Loucy (cell line): ENCODE results near the gene TM9SF3.

Experiments
- H2AFZ ChIP-seq: fragments of 200-600 bp; sonication (generic); 2 replicates; pipeline ENCODE4 v1.6.0; 2016; ENCODE audit warnings: antibody characterized with exemption, mild to moderate bottlenecking, low read length, moderate library complexity
- H3F3A ChIP-seq: fragments of 200-600 bp; 2 replicates; pipeline ENCODE4 v1.6.0; 2016; ENCODE audit warnings: antibody characterized with exemption, low read depth, mild to moderate bottlenecking
- H3K27me3 ChIP-seq: fragments of 200-600 bp; sonication (generic); 2 replicates; pipeline ENCODE4 v1.6.1; 2014; ENCODE audit warnings: low read length, mild to moderate bottlenecking; ENCODE audit not compliant: insufficient read depth, poor library complexity, severe bottlenecking
- H3K36me3 ChIP-seq: fragments of 200-600 bp; sonication (generic); 2 replicates; pipeline ENCODE4 v1.6.1; 2016; ENCODE audit warnings: low read length; ENCODE audit not compliant: insufficient read depth
- H3K4me1 ChIP-seq: fragments of 200-600 bp; sonication (generic); 2 replicates; pipeline ENCODE4 v1.5.1; 2014; ENCODE audit warnings: low read length, mild to moderate bottlenecking; ENCODE audit not compliant: insufficient read depth, poor library complexity, severe bottlenecking
- H3K4me2 ChIP-seq: fragments of 200-600 bp; sonication (generic); 2 replicates; pipeline ENCODE4 v1.6.0; 2014; ENCODE audit warnings: antibody characterized with exemption, low read length, low read depth, mild to moderate bottlenecking; ENCODE audit not compliant: poor library complexity, severe bottlenecking
- H3K4me3 ChIP-seq: fragments of 200-600 bp; sonication (generic); 2 replicates; pipeline ENCODE4 v1.5.1; 2014; ENCODE audit warnings: low read length, mild to moderate bottlenecking, mixed read lengths; ENCODE audit not compliant: poor library complexity, severe bottlenecking
- H3K79me2 ChIP-seq: fragments of 200-600 bp; sonication (generic); 2 replicates; pipeline ENCODE4 v1.6.1; 2014; ENCODE audit warnings: low read length; ENCODE audit not compliant: insufficient read depth
- H3K9ac ChIP-seq: fragments of 200-600 bp; sonication (generic); 2 replicates; pipeline ENCODE4 v1.6.0; 2014; ENCODE audit warnings: mild to moderate bottlenecking, low read depth, low read length, moderate library complexity; ENCODE audit not compliant: poor library complexity, severe bottlenecking
- H3K9me2 ChIP-seq: fragments of 200-600 bp; sonication (generic); replicated peaks from 2 replicates; pipeline ENCODE4 v1.6.1; 2016; ENCODE audit warnings: low read depth, low read length, mixed read lengths
- H3K9me3 ChIP-seq: fragments of 200-600 bp; sonication (generic); 2 replicates; pipeline ENCODE4 v1.6.1; 2014; ENCODE audit warnings: mild to moderate bottlenecking, antibody characterized with exemption, low read length, low read depth; ENCODE audit not compliant: insufficient read depth
- H4K20me1 ChIP-seq: fragments of 200-600 bp; sonication (generic); 2 replicates; pipeline ENCODE4 v1.6.0; 2014; ENCODE audit warnings: antibody characterized with exemption, low read length, mild to moderate bottlenecking; ENCODE audit not compliant: insufficient read depth, poor library complexity, severe bottlenecking
- CTCF ChIP-seq: fragments of 200-600 bp; sonication (generic); conservative IDR thresholded peaks from 2 replicates; pipeline ENCODE4 v1.5.1; 2014; ENCODE audit warnings: mild to moderate bottlenecking, antibody characterized with exemption, low read length
- EZH2phosphoT487 ChIP-seq: fragments of 200-600 bp; IDR thresholded peaks from 2 replicates; pipeline ENCODE4 v1.6.1; 2018; ENCODE audit warnings: antibody characterized with exemption, mild to moderate bottlenecking, moderate library complexity, borderline replicate concordance

Gene TM9SF3

DNA sequence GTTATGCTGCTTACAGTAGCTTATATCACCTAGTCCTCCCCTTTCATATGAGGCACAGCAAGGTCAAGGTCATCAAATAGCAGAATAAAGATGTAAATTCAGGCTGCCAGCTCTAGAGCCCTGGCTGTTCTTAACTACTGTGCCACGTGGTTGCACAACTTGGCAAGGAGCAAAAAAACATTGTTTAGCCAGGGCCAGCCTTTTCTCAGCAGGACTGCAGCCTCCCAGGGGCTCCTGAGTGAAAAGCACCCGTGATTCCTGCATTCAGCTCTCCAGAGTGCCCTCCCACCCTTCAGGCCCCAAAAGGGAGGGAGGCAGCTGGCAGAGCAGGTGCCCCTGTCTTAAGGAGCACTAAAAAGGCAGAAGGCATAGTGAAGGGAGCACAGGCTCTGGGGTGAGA, 31.8 kb upstream of the TM9SF3 start:
- Histone ChIP-seq H3F3A (no peaks in the 10 kb centered on the region), H4K20me1 (no peaks in the 10 kb centered on the region), H3K9me2 (no peaks in the 10 kb centered on the region), H3K79me2 (no peaks in the 10 kb centered on the region), H2AFZ (no peak overlapping the region), H3K4me2 (no peak overlapping the region), H3K36me3 (peaks cover 74% of the 10 kb centered on the region; the same call in 1 of the 2 replicates), H3K27me3 (no peaks in the 10 kb centered on the region), H3K9me3 (no peaks in the 10 kb centered on the region), H3K4me3 (no peak overlapping the region), H3K4me1 (no peaks in the 10 kb centered on the region), H3K9ac (no peak overlapping the region)
- TF ChIP-seq CTCF (no peak), EZH2phosphoT487 (no peak)

GRCh38 chr10:96616961-96617360, 30.1 kb upstream of the TM9SF3 start:
- Histone ChIP-seq H3K36me3 (peaks cover 64% of the 10 kb centered on the region; the same call in 1 of the 2 replicates), H3K9ac (no peak overlapping the region), H3K4me1 (no peaks in the 10 kb centered on the region), H3F3A (no peaks in the 10 kb centered on the region), H3K4me2 (no peak overlapping the region), H3K27me3 (no peaks in the 10 kb centered on the region), H2AFZ (no peak overlapping the region), H3K9me3 (no peaks in the 10 kb centered on the region), H3K79me2 (no peaks in the 10 kb centered on the region), H3K9me2 (no peaks in the 10 kb centered on the region), H4K20me1 (no peaks in the 10 kb centered on the region), H3K4me3 (no peak overlapping the region)
- TF ChIP-seq EZH2phosphoT487 (no peak), CTCF (no peak)

- H3K4me2 ChIP-seq = no peak overlapping the region
- no peak overlapping the region for H2AFZ ChIP-seq
These were observed 27.7 kb upstream of the TM9SF3 start for GRCh38 chr10:96614515-96614914.

More at GRCh38 chr10:96614515-96614914, 27.7 kb upstream of the TM9SF3 start:
- Histone ChIP-seq H3K27me3 (no peaks in the 10 kb centered on the region), H4K20me1 (no peaks in the 10 kb centered on the region), H3K4me1 (peaks cover 6% of the 10 kb centered on the region), H3K9ac (no peak overlapping the region), H3K36me3 (peaks cover 45% of the 10 kb centered on the region; the same call in 1 of the 2 replicates), H3K9me3 (no peaks in the 10 kb centered on the region), H3K79me2 (no peaks in the 10 kb centered on the region), H3K4me3 (no peak overlapping the region), H3F3A (no peaks in the 10 kb centered on the region), H3K9me2 (no peaks in the 10 kb centered on the region)
- TF ChIP-seq EZH2phosphoT487 (no peak), CTCF (no peak)
